A673 (cell line): ENCODE measurements around the gene THRB. TPM values are rescaled to one million over a fixed set of nuclear protein-coding genes. Genes with fewer than 3 reads are reported as not detected.
A peak's percentile ranks its signal among the peaks of the same experiment; 100 is the strongest.

Experiments
- BruUV-seq: library from RNA; stranded (reverse); fragments of 400-500 nt; replicated peaks from 2 replicates; lab custom pipeline; 2021; lab: Mats Ljungman, UMichigan
- CTCF ChIA-PET: fragments of 300-600 bp; sonication (Branson Sonifier 250); formaldehyde crosslinking; loops from one replicate; lab custom pipeline; 2022; ENCODE audit warnings: antibody characterized with exemption; lab: Charles Lee
- POLR2A ChIA-PET: fragments of 300-600 bp; sonication (Branson Sonifier 250); formaldehyde crosslinking; loops from one replicate; lab custom pipeline; 2022; ENCODE audit warnings: antibody characterized with exemption; ENCODE audit not compliant: low non-redundant PET; lab: Charles Lee
- DNase-seq: peaks from one replicate; pipeline ENCODE4 v3.0.0-alpha.2; 2015; ENCODE audit warnings: low spot score
- H3K27ac ChIP-seq: fragments of 200-600 bp; sonication (generic); 2 replicates; pipeline ENCODE4 v1.5.1; 2016; ENCODE audit warnings: mixed run types, low read depth, mild to moderate bottlenecking, mixed read lengths, antibody characterized with exemption, low read length; ENCODE audit not compliant: poor library complexity, severe bottlenecking
- H3K27me3 ChIP-seq: fragments of 200-600 bp; sonication (generic); replicated peaks from 2 replicates; pipeline ENCODE4 v1.6.1; 2017; ENCODE audit warnings: mixed run types, low read depth, mild to moderate bottlenecking, mixed read lengths, antibody characterized with exemption, low read length; ENCODE audit not compliant: insufficient read depth, poor library complexity
- H3K36me3 ChIP-seq: fragments of 200-600 bp; sonication (generic); 2 replicates; pipeline ENCODE4 v1.6.1; 2016; ENCODE audit warnings: mixed run types, mild to moderate bottlenecking, mixed read lengths, antibody characterized with exemption, low read length; ENCODE audit not compliant: insufficient read depth, poor library complexity, severe bottlenecking
- H3K4me1 ChIP-seq: fragments of 200-600 bp; sonication (generic); 2 replicates; pipeline ENCODE4 v1.6.1; 2017; ENCODE audit warnings: mixed run types, mild to moderate bottlenecking, mixed read lengths, antibody characterized with exemption, low read length; ENCODE audit not compliant: insufficient read depth, poor library complexity, severe bottlenecking
- H3K4me3 ChIP-seq: fragments of 200-600 bp; sonication (generic); 2 replicates; pipeline ENCODE4 v1.5.1; 2016; ENCODE audit warnings: low read depth, mixed run types, mild to moderate bottlenecking, mixed read lengths, low read length; ENCODE audit not compliant: poor library complexity, severe bottlenecking
- H3K9me3 ChIP-seq: fragments of 200-600 bp; sonication (generic); 2 replicates; pipeline ENCODE4 v1.6.1; 2016; ENCODE audit warnings: mixed run types, low read depth, mild to moderate bottlenecking, mixed read lengths, antibody characterized with exemption, low read length; ENCODE audit not compliant: poor library complexity, severe bottlenecking
- EZH2 ChIP-seq: fragments of 200-600 bp; sonication (generic); IDR thresholded peaks from 2 replicates; pipeline ENCODE4 v1.6.1; 2017; ENCODE audit warnings: borderline replicate concordance, low read depth, mild to moderate bottlenecking, mixed read lengths, antibody characterized with exemption, low read length; ENCODE audit not compliant: poor library complexity, severe bottlenecking
- intact Hi-C: fragments of 100-400 bp; cut with micrococcal nuclease; formaldehyde crosslinking; loops from one replicate; pipeline ENCODE4 v1.10.0; 2022; ENCODE audit not compliant: unreplicated experiment
- total RNA-seq: library from RNA; stranded (reverse); gene quantifications from 2 replicates; pipeline ENCODE4 v1.2.3, GENCODE V29; 2021
- TF ChIP-seq, protein P1 (sequence below): fragments of 300-800, 200-600 bp; sonication (generic); conservative IDR thresholded peaks from 2 replicates; pipeline ENCODE4 v1.5.1; 2017; ENCODE audit warnings: low read depth, mild to moderate bottlenecking, antibody characterized with exemption, low read length, moderate library complexity, mixed read lengths

Gene THRB
- total RNA-seq, 1 experiment from 2014 or later: 0.11 TPM

DNA sequence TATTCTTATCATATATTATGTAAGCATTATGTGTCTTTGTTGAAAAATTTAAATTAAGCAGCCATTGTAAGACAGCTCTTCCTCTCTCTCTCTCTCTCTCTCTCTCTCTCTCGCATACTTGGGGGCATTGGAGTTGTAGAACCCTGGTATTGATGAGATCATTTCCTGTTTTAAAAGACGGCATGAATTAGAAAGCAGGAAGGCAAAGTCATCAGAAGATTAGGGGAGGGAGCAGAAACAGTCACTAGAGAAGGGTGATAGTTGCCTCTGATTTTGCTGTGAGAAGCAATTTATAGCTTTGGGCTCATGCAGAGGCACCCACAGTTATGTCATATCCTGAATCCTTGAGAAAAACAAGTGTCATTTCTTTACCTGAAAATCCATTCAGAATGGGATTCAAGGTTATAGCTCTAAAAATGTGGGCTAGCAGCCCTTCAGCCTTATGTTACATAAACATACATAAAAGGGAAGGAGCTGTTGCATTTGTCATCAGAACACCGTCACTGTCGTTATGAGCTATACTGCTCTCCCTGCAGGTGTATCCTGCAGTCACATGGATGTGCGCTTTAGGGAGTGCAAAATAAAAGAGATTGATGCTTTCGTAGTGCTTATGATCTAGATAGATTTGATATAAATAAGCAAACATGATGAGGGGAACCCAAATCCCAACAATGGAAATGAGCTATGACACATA is 335.7 kb downstream of the THRB start:
- no TSS peak for BruUV-seq
- peak; percentile 73 for DNase-seq
- no peak for TF ChIP-seq EZH2
- TF ChIP-seq, protein P1, sequence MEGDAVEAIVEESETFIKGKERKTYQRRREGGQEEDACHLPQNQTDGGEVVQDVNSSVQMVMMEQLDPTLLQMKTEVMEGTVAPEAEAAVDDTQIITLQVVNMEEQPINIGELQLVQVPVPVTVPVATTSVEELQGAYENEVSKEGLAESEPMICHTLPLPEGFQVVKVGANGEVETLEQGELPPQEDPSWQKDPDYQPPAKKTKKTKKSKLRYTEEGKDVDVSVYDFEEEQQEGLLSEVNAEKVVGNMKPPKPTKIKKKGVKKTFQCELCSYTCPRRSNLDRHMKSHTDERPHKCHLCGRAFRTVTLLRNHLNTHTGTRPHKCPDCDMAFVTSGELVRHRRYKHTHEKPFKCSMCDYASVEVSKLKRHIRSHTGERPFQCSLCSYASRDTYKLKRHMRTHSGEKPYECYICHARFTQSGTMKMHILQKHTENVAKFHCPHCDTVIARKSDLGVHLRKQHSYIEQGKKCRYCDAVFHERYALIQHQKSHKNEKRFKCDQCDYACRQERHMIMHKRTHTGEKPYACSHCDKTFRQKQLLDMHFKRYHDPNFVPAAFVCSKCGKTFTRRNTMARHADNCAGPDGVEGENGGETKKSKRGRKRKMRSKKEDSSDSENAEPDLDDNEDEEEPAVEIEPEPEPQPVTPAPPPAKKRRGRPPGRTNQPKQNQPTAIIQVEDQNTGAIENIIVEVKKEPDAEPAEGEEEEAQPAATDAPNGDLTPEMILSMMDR: no peak
- Histone ChIP-seq H3K27ac (no peak overlapping the region), H3K36me3 (no peaks in the 10 kb centered on the region), H3K4me3 (no peak overlapping the region), H3K27me3 (no peaks in the 10 kb centered on the region), H3K9me3 (no peaks in the 10 kb centered on the region), H3K4me1 (no peaks in the 10 kb centered on the region)
- CTCF ChIA-PET: no interaction called here
- POLR2A ChIA-PET: interaction anchor here (0.6 kb wide), 1 partner anchor 638 kb away, joined by 3 read pairs; no protein-coding TSS in a partner anchor
- intact Hi-C loops: no loop called here

- Histone ChIP-seq H3K27ac (no peak overlapping the region), H3K27me3 (no peaks in the 10 kb centered on the region), H3K4me3 (no peak overlapping the region), H3K9me3 (no peaks in the 10 kb centered on the region), H3K4me1 (no peaks in the 10 kb centered on the region), H3K36me3 (no peaks in the 10 kb centered on the region)
- ChIA-PET POLR2A (no interaction called here), CTCF (no interaction called here)
- intact Hi-C loops: no loop called here
- no peak for DNase-seq
- no peak for TF ChIP-seq EZH2
- TF ChIP-seq, protein P1: no peak
- no TSS peak for BruUV-seq
Measured at GRCh38 chr3:24157106-24157505, 337.5 kb downstream of the THRB start.

DNA sequence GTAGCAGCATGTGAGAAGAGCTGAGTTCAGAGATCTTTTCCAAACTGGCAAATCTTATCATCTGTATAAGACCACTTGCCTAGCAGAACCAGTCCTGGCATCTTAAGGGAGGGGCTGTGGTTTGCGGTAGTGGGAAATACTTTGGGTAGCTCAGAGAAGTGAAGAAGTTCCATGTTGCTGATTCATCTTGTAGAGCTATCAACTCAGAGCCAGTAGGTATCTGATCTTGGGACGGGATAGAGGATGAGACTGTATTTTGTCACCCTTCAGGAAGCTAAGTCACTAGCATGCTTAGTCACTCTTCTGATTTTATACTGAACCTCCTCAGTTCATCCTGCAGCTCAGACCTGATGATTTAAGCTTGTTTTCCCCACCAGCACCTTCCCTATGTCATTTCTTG is 338.2 kb downstream of the THRB start:
- H3K4me1 ChIP-seq: no peaks in the 10 kb centered on the region
- intact Hi-C loops: no loop called here
- CTCF ChIA-PET: no interaction called here

More for the DNA sequence above, 338.2 kb downstream of the THRB start:
- H3K27ac ChIP-seq: no peak overlapping the region
- no peaks in the 10 kb centered on the region for H3K9me3 ChIP-seq
- POLR2A ChIA-PET: no interaction called here
- DNase-seq: peak; percentile 5
- no peaks in the 10 kb centered on the region for H3K36me3 ChIP-seq
- H3K27me3 ChIP-seq: no peaks in the 10 kb centered on the region
- H3K4me3 ChIP-seq: no peak overlapping the region
- TF ChIP-seq, protein P1: no peak
- TF ChIP-seq EZH2: no peak
- BruUV-seq: no TSS peak
